OCI-LY7 (cell line): Measurements from ENCODE around the gene ALAD.

ENCODE experiments used
- EZH2phosphoT487 ChIP-seq: fragments of 200-600 bp; sonication (generic); IDR thresholded peaks from 2 replicates; pipeline ENCODE4 v1.6.1; 2018; ENCODE audit warnings: low read depth, borderline replicate concordance, mild to moderate bottlenecking, mixed run types, antibody characterized with exemption, low read length, moderate library complexity, mixed read lengths
- TF ChIP-seq, protein P1 (sequence below): fragments of 200-600 bp; sonication (generic); conservative IDR thresholded peaks from 2 replicates; pipeline ENCODE4 v1.5.1; 2014; ENCODE audit warnings: mild to moderate bottlenecking, antibody characterized with exemption, low read length, moderate library complexity, mixed read lengths

DNA sequence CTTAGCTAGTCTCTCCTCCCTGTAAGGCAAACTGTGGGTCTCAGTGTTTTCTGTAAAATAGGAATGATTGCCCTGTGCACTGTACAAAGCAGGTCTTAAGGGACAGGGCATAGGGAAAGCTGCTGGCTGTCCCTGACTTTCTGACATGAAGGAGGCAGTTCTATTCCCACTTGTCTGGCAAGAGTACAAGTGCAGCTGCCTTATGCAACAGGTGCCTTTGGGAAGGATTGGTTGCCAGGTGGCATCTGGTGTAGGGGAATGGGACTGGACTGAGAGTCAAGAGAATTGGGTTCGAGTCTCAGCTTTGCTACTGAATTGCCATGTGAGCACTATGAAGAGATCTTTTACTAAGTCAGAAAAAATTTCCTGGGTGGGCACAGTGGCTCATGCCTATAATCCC, 41.7 kb downstream of the ALAD start:
- no peak for TF ChIP-seq EZH2phosphoT487
- TF ChIP-seq, protein P1, sequence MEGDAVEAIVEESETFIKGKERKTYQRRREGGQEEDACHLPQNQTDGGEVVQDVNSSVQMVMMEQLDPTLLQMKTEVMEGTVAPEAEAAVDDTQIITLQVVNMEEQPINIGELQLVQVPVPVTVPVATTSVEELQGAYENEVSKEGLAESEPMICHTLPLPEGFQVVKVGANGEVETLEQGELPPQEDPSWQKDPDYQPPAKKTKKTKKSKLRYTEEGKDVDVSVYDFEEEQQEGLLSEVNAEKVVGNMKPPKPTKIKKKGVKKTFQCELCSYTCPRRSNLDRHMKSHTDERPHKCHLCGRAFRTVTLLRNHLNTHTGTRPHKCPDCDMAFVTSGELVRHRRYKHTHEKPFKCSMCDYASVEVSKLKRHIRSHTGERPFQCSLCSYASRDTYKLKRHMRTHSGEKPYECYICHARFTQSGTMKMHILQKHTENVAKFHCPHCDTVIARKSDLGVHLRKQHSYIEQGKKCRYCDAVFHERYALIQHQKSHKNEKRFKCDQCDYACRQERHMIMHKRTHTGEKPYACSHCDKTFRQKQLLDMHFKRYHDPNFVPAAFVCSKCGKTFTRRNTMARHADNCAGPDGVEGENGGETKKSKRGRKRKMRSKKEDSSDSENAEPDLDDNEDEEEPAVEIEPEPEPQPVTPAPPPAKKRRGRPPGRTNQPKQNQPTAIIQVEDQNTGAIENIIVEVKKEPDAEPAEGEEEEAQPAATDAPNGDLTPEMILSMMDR = no peak
